HL-60/S4 treated with retinoic acid at 250 ng/mL for 4 days and 3 days (cell line): ENCODE results near the gene TXNL4A.
"Not testable (repeated sequence)": the region's sequence is repeated elsewhere in the genome, so short reads cannot be mapped to it uniquely, and the experiment has no call there.

ENCODE experiments used
- in situ Hi-C: fragments of 300-500 bp; cut with MboI; formaldehyde crosslinking; loops from 2 replicates; pipeline ENCODE4 v1.7.0; 2022; ENCODE audit warnings: low sequenced_read_pairs

The TXNL4A gene

GRCh38 chr18:79999701-80000100, 11.3 kb upstream of the TXNL4A start:
- in situ Hi-C loops: not testable (repeated sequence)

DNA sequence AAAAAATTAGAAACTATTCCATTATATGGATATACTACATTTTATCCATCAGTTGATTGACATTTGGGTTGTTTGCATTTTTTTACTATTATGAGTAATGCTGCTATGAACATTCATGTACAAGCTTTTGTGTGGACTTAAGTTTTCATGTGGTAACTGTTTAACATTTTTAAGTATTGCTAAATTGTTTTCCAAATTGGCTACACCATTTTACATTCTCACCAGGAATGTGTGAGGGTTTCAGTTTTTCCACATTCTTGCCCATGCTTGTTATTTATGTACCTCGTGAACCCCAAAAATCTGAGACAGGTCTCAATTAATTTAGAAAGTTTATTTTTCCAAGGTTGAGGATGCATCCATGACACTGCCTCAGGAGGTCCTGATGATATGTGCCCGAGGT, 3.1 kb upstream of the TXNL4A start:
- in situ Hi-C loops: no loop called here

- in situ Hi-C loops: no loop called here
These were observed 783 bp upstream of the TXNL4A start for GRCh38 chr18:79989195-79989497.

GRCh38 chr18:79988071-79988450, 302 bp downstream of the TXNL4A start:
- in situ Hi-C loops: no loop called here

- in situ Hi-C loops: no loop called here
These were observed 797 bp downstream of the TXNL4A start for GRCh38 chr18:79987566-79987965.

DNA sequence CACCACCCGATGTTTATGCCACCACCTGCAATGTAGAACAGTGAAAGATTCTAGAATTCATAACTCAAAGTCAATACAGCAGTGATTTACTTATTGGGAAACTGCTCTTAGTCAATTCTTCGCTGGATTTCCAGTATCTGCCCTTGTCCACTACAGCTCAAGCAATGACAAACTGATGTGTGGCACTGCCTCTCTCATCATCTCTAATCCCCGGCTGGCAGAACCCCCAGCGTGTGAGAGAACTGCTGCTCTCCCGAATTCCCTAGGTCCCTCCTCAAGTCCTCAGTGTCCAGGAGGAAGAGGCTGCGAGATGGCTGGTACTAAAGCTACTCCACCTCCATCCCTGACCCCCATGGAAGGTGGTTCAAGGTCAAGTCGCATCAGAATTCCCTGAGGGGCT, 1.6 kb downstream of the TXNL4A start:
- in situ Hi-C loops: no loop called here

- in situ Hi-C loops: no loop called here
These were observed 3.2 kb downstream of the TXNL4A start for GRCh38 chr18:79985172-79985571.

DNA sequence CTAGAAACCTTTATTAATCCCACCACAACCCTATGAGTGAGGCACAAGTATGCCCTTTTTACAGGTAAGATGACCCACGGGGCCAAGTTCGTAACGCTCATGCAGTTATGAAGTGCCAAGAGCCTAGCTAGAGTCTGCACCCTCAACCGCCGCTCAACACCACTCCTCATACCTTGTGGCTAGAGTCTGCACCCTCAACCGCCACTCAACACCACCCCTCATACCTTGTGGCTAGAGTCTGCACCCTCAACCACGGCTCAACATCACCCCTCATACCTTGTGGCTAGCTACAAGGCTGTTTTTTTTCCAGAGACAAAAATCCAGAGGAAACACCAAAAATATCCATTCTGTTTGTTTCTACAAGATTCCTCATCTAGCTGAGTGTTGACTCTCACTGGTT, 4.6 kb downstream of the TXNL4A start:
- in situ Hi-C loops: no loop called here

GRCh38 chr18:79983253-79983652, 5.1 kb downstream of the TXNL4A start:
- in situ Hi-C loops: no loop called here

DNA sequence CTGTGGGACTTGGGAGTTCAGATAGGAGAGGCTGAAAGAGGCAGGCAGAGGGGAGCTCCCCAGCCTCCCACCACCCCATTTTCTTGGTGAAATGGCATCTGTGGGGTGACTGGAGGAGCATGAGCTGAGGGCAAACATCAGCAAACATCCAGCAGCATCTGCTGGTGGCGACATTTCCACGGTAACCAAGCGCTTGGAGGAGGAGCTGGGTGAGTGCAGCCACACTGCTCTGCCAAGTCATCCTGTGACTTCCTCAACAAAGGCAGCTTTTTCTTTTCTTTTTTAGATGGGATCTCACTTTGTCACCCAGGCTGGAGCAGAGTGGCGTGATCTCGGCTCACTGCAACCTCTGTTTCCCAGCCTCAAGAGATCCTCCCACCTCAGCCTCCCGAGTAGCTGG, 5.6 kb downstream of the TXNL4A start:
- in situ Hi-C loops: no loop called here

- in situ Hi-C loops: no loop called here
These were observed 7.8 kb downstream of the TXNL4A start for GRCh38 chr18:79980585-79980984.

DNA sequence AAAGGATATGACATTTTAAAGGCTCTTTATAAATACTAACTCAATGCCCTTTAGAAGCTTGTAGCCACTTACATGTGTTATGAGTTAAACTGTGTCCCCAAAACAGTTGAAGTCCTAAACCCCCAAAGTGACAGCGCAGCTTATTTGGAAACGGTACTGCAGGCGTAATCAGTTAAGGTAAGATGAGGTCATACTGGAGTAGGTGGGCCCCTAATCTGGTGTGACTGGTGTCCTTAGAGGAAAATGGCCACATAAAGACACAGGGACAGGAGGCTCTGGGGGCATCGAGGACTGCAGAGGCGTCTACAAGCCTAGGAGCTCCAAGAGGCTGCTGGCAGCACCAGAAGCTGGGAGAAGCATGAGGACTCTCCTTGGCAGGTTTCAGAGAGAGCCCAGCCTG, 8.5 kb downstream of the TXNL4A start:
- in situ Hi-C loops: no loop called here

GRCh38 chr18:79975985-79976680, 12.2 kb downstream of the TXNL4A start:
- in situ Hi-C loops: no loop called here

DNA sequence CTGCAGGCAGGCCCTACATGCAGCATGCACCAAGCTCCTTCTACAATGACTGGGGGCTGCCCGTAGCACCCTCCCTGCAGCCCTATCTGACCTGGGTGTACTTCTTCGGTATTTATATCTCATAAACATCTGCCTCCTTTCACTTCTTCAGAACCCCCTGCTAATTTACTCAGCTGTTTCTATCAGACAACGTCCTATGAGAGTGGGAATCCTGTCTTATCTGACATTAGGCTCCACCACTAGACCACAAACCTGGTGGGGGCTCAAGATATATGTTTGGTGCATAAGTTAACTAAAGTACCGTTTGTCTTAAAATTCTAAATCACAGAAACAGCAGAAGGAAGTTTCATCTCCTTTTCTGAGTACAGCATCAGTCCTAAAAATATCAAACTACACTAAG, 13.3 kb downstream of the TXNL4A start:
- in situ Hi-C loops: no loop called here

- in situ Hi-C loops: no loop called here
These were observed 14.2 kb downstream of the TXNL4A start for GRCh38 chr18:79974025-79974654.

DNA sequence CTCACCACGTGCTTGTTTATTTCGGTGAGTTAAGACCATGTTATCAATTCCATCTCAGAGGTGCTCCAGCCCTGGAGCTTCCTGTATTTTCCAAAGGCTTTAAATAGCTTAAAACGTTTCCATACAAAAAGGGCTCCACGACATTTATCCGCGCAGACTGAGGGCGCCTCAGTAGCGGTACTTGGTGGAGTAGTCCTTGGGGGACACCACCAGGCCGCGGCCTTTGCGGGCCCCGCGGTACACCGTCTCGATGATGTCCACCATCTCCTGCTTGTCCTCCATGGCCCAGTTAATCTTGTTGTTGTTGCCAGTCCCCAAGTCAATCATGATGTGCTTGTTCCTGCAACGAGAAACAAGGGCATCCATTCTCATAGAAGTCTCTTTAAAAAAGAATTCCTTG, 14.8 kb downstream of the TXNL4A start:
- in situ Hi-C loops: no loop called here

GRCh38 chr18:79972720-79973119, 15.6 kb downstream of the TXNL4A start:
- in situ Hi-C loops: no loop called here

- in situ Hi-C loops: no loop called here
These were observed 16.4 kb downstream of the TXNL4A start for GRCh38 chr18:79971986-79972385.

DNA sequence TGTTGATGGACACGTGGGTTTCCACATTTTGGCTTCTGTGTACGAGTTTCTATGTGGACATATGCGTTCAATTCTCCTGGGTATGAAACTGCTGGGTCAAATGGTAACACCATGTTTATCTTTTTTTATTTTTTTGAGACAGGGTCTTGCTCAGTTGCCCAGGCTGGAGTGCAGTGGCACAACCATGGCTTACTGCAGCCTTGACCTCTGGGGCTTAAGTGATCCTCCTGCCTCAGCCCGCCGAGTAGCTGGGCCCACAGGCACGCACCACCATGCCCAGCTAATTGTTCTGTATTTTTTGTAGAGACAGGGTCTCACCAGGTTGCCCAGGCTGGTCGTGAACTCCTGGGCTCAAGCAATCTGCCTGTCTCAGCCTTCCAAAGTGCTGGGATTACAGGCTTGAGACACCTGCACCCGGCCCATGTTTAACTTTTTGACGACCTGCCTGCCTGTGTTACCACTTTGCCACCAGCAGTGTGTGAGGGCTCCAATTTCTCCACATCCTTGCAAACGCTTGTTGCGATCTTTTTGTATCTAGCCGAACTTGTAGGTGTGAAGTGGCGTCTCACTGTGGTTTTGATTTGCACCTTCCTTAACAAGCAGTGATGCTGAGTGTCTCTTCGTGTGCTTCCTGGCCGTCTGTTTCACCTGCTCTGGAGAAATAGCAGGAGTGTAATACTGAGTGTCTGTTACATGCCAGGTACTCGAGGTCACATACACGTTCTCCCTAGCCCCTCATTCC, 17.0 kb downstream of the TXNL4A start:
- in situ Hi-C loops: no loop called here

- in situ Hi-C loops: no loop called here
These were observed 17.8 kb downstream of the TXNL4A start for GRCh38 chr18:79970419-79971133.

DNA sequence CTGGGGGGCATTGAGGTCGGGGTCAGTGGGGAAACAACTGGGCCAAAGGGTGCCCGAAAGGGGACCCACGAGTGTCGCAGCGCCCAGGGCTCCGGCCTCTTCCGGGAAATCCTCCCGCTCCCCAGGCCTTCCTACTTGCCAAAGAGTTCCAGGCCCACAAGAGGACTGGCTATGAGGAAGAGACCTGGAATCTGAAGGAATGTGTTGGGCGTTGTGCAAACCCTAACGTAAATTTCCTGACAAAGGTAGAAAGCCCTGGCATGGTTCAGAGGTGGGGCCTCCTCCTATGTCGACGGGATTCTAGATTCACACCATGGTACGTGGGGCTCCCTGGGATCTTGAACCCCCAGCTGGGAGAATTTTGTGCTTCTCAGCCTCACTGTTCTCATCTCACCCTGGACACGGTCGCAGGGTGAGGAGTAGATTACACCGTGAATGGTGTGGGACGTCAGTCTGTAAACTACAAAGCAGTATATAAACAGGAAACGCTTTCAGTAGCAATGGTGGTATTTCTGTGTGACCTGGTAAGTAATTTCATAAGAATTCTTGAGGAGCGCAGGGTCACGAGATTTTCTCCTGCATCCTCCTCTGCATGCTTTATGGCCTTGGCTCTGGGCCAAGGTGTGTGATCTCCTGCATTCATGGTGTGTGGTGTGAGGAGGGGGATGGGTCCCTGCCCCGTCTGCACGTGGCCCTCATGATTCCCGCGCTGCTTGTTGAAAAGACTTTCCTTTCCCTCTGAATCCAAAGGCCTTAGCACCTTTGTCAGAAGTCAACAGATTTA, 23.1 kb downstream of the TXNL4A start:
- in situ Hi-C loops: no loop called here
